Neural progenitor cell (in vitro differentiated cells): ENCODE results near the gene PRRX2.
"Not testable (repeated sequence)": the region's sequence is repeated elsewhere in the genome, so short reads cannot be mapped to it uniquely, and the experiment has no call there.

Experiments
- CTCF ChIP-seq: fragments of 200-600 bp; sonication (generic); IDR thresholded peaks from 2 replicates; pipeline ENCODE4 v1.5.1; 2017; ENCODE audit warnings: antibody characterized with exemption, mild to moderate bottlenecking
- EZH2 ChIP-seq: fragments of 200-600 bp; sonication (generic); IDR thresholded peaks from 2 replicates; pipeline ENCODE4 v1.6.1; 2017; ENCODE audit warnings: antibody characterized with exemption, mild to moderate bottlenecking, moderate library complexity
- EZH2phosphoT487 ChIP-seq: fragments of 200-600 bp; sonication (generic); IDR thresholded peaks from 2 replicates; pipeline ENCODE4 v1.6.1; 2017; ENCODE audit warnings: antibody characterized with exemption

GRCh38 chr9:129636343-129636742 is 29.1 kb upstream of the PRRX2 start:
- TF ChIP-seq CTCF, EZH2phosphoT487, EZH2: not testable (repeated sequence)
